Loucy (cell line): ENCODE results near the gene OR6J1.

Experiments used
- H2AFZ ChIP-seq: fragments of 200-600 bp; sonication (generic); 2 replicates; pipeline ENCODE4 v1.6.0; 2016; ENCODE audit warnings: antibody characterized with exemption, mild to moderate bottlenecking, low read length, moderate library complexity
- H3F3A ChIP-seq: fragments of 200-600 bp; 2 replicates; pipeline ENCODE4 v1.6.0; 2016; ENCODE audit warnings: antibody characterized with exemption, low read depth, mild to moderate bottlenecking
- H3K27me3 ChIP-seq: fragments of 200-600 bp; sonication (generic); 2 replicates; pipeline ENCODE4 v1.6.1; 2014; ENCODE audit warnings: low read length, mild to moderate bottlenecking; ENCODE audit not compliant: insufficient read depth, poor library complexity, severe bottlenecking
- H3K36me3 ChIP-seq: fragments of 200-600 bp; sonication (generic); 2 replicates; pipeline ENCODE4 v1.6.1; 2016; ENCODE audit warnings: low read length; ENCODE audit not compliant: insufficient read depth
- H3K4me1 ChIP-seq: fragments of 200-600 bp; sonication (generic); 2 replicates; pipeline ENCODE4 v1.5.1; 2014; ENCODE audit warnings: low read length, mild to moderate bottlenecking; ENCODE audit not compliant: insufficient read depth, poor library complexity, severe bottlenecking
- H3K4me2 ChIP-seq: fragments of 200-600 bp; sonication (generic); 2 replicates; pipeline ENCODE4 v1.6.0; 2014; ENCODE audit warnings: antibody characterized with exemption, low read length, low read depth, mild to moderate bottlenecking; ENCODE audit not compliant: poor library complexity, severe bottlenecking
- H3K4me3 ChIP-seq: fragments of 200-600 bp; sonication (generic); 2 replicates; pipeline ENCODE4 v1.5.1; 2014; ENCODE audit warnings: low read length, mild to moderate bottlenecking, mixed read lengths; ENCODE audit not compliant: poor library complexity, severe bottlenecking
- H3K79me2 ChIP-seq: fragments of 200-600 bp; sonication (generic); 2 replicates; pipeline ENCODE4 v1.6.1; 2014; ENCODE audit warnings: low read length; ENCODE audit not compliant: insufficient read depth
- H3K9ac ChIP-seq: fragments of 200-600 bp; sonication (generic); 2 replicates; pipeline ENCODE4 v1.6.0; 2014; ENCODE audit warnings: mild to moderate bottlenecking, low read depth, low read length, moderate library complexity; ENCODE audit not compliant: poor library complexity, severe bottlenecking
- H3K9me2 ChIP-seq: fragments of 200-600 bp; sonication (generic); replicated peaks from 2 replicates; pipeline ENCODE4 v1.6.1; 2016; ENCODE audit warnings: low read depth, low read length, mixed read lengths
- H3K9me3 ChIP-seq: fragments of 200-600 bp; sonication (generic); 2 replicates; pipeline ENCODE4 v1.6.1; 2014; ENCODE audit warnings: mild to moderate bottlenecking, antibody characterized with exemption, low read length, low read depth; ENCODE audit not compliant: insufficient read depth
- H4K20me1 ChIP-seq: fragments of 200-600 bp; sonication (generic); 2 replicates; pipeline ENCODE4 v1.6.0; 2014; ENCODE audit warnings: antibody characterized with exemption, low read length, mild to moderate bottlenecking; ENCODE audit not compliant: insufficient read depth, poor library complexity, severe bottlenecking
- EZH2phosphoT487 ChIP-seq: fragments of 200-600 bp; IDR thresholded peaks from 2 replicates; pipeline ENCODE4 v1.6.1; 2018; ENCODE audit warnings: antibody characterized with exemption, mild to moderate bottlenecking, moderate library complexity, borderline replicate concordance
- TF ChIP-seq, protein P1 (sequence below): fragments of 200-600 bp; sonication (generic); conservative IDR thresholded peaks from 2 replicates; pipeline ENCODE4 v1.5.1; 2014; ENCODE audit warnings: mild to moderate bottlenecking, antibody characterized with exemption, low read length

OR6J1 gene

DNA sequence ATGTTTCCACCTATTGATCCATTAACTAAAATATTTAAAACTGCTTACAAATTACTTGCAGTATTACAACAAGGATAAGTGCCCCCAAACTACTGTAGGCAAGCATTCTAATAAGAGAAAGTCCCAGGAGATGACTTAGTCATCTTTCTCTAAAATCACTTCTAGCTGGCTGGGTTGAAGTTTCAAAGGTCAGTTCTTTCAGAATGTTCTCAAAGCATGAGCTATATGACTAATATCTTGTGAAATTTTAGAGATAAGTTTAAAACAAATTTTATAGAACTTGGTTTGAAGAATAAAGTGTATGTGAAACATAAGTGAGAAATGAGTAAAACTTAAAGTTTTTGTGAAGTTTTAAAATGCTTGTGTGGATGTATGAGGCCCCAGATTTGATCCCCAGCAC is 24.3 kb upstream of the OR6J1 start:
- no peak overlapping the region for H3K9ac ChIP-seq
- H3K79me2 ChIP-seq = no peaks in the 10 kb centered on the region
- H3K4me2 ChIP-seq = no peak overlapping the region
- peaks cover 9% of the 10 kb centered on the region for H3K27me3 ChIP-seq
- H3K36me3 ChIP-seq = no peaks in the 10 kb centered on the region
- H3F3A ChIP-seq = no peaks in the 10 kb centered on the region
- H3K9me2 ChIP-seq = no peaks in the 10 kb centered on the region
- TF ChIP-seq, protein P1, sequence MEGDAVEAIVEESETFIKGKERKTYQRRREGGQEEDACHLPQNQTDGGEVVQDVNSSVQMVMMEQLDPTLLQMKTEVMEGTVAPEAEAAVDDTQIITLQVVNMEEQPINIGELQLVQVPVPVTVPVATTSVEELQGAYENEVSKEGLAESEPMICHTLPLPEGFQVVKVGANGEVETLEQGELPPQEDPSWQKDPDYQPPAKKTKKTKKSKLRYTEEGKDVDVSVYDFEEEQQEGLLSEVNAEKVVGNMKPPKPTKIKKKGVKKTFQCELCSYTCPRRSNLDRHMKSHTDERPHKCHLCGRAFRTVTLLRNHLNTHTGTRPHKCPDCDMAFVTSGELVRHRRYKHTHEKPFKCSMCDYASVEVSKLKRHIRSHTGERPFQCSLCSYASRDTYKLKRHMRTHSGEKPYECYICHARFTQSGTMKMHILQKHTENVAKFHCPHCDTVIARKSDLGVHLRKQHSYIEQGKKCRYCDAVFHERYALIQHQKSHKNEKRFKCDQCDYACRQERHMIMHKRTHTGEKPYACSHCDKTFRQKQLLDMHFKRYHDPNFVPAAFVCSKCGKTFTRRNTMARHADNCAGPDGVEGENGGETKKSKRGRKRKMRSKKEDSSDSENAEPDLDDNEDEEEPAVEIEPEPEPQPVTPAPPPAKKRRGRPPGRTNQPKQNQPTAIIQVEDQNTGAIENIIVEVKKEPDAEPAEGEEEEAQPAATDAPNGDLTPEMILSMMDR = no peak
- no peak for TF ChIP-seq EZH2phosphoT487
- no peaks in the 10 kb centered on the region for H3K4me1 ChIP-seq
- H4K20me1 ChIP-seq = no peaks in the 10 kb centered on the region
- no peak overlapping the region for H3K4me3 ChIP-seq
- no peak overlapping the region for H2AFZ ChIP-seq
- no peaks in the 10 kb centered on the region for H3K9me3 ChIP-seq

DNA sequence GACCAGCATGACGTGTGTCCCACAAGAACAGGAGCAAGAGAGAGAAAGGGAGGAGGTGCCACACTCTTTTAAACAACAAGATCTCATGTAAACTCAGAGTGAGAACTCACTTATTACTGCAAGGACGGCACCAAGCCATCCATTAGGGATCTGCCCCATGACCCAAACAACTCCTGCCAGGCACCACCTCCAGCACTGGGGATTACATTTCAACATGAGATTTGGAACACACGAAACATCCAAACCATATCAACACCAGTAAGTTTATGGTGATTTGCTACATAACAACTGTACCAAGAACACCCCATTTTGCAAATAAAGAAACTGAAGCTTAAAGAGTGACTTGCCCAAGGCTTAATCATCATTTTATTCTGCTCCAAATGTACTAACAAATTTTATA is 23.7 kb upstream of the OR6J1 start:
- Histone ChIP-seq H3K4me3 (no peak overlapping the region), H2AFZ (no peak overlapping the region), H3K36me3 (no peaks in the 10 kb centered on the region), H3K4me2 (no peak overlapping the region), H4K20me1 (no peaks in the 10 kb centered on the region), H3F3A (no peaks in the 10 kb centered on the region), H3K9ac (no peak overlapping the region), H3K4me1 (no peaks in the 10 kb centered on the region), H3K9me2 (no peaks in the 10 kb centered on the region), H3K27me3 (peaks cover 9% of the 10 kb centered on the region), H3K9me3 (no peaks in the 10 kb centered on the region), H3K79me2 (no peaks in the 10 kb centered on the region)
- TF ChIP-seq, protein P1 = no peak
- TF ChIP-seq EZH2phosphoT487 = no peak

GRCh38 chr14:22666203-22666893 is 22.2 kb upstream of the OR6J1 start:
- Histone ChIP-seq H3K79me2 (no peaks in the 10 kb centered on the region), H3K4me2 (no peak overlapping the region)
- no peak for TF ChIP-seq EZH2phosphoT487
- TF ChIP-seq, protein P1 = no peak

More at GRCh38 chr14:22666203-22666893, 22.2 kb upstream of the OR6J1 start:
- Histone ChIP-seq H2AFZ (no peak overlapping the region), H3F3A (no peaks in the 10 kb centered on the region), H3K9me3 (no peaks in the 10 kb centered on the region), H3K4me3 (no peak overlapping the region), H3K36me3 (no peaks in the 10 kb centered on the region), H3K4me1 (no peaks in the 10 kb centered on the region), H3K27me3 (peaks cover 9% of the 10 kb centered on the region), H3K9me2 (no peaks in the 10 kb centered on the region), H4K20me1 (no peaks in the 10 kb centered on the region), H3K9ac (no peak overlapping the region)
